Uterus (tissue), 4 donors: ENCODE data around the gene APPL2. TPM values are rescaled to one million over a fixed set of nuclear protein-coding genes. Genes with fewer than 3 reads are reported as not detected.

Experiments
- DNase-seq, 2 donors: peaks; one replicate each; pipeline ENCODE4 v3.0.0-alpha.2; 2019 to 2020
- H3K27ac ChIP-seq, 2 donors: fragments of 200-600 bp; sonication (generic); 1 replicate in 1 of 2; 2 replicates in 1 of 2; pipeline ENCODE4 v1.5.1; 2016 to 2018
- H3K27me3 ChIP-seq, 2 donors: fragments of 200-600 bp; sonication (generic); one replicate each; pipeline ENCODE4 v1.5.1; 2018 to 2019; ENCODE audit warnings: control low read depth in 1 of 2
- H3K36me3 ChIP-seq, 2 donors: fragments of 200-600 bp; sonication (generic); one replicate each; pipeline ENCODE4 v1.5.1; 2019; ENCODE audit warnings: control low read depth in 1 of 2
- H3K4me1 ChIP-seq, 2 donors: fragments of 200-600 bp; sonication (generic); one replicate each; pipeline ENCODE4 v1.5.1; 2018 to 2019; ENCODE audit warnings: control low read depth in 1 of 2
- H3K4me3 ChIP-seq, 2 donors: fragments of 200-600 bp; sonication (generic); 1 replicate in 1 of 2; 2 replicates in 1 of 2; pipeline ENCODE4 v1.5.1; 2018 to 2019; ENCODE audit warnings: mild to moderate bottlenecking in 1 of 2
- H3K9me3 ChIP-seq, 2 donors: fragments of 200-600 bp; sonication (generic); one replicate each; pipeline ENCODE4 v1.5.1; 2019; ENCODE audit warnings: control low read depth in 1 of 2
- POLR2A ChIP-seq, 2 donors: fragments of 450-650 bp; IDR thresholded peaks; one replicate each; pipeline ENCODE4 v1.6.1; 2016; ENCODE audit warnings: antibody characterized with exemption in 2 of 2, mild to moderate bottlenecking in 1 of 2, moderate library complexity in 1 of 2
- intact Hi-C: fragments of 100-400 bp; cut with DNase I; formaldehyde crosslinking; loops from one replicate; pipeline ENCODE4 v1.15.1; 2023; ENCODE audit warnings: low total_unique reads
- total RNA-seq, 4 donors: library from RNA; depleted of rRNA in 3 of 4; stranded (reverse); fragments of >200 nt in 3 of 4; gene quantifications; one replicate each; pipeline versions ENCODE4 v1.1.0 to v1.2.4, GENCODE V29; 2014 to 2023
- TF ChIP-seq, protein P1 (sequence below), 4 experiments: fragments of 200-600 bp in 2 of 4; fragments of 450-650 bp in 2 of 4; sonication (generic) in 2 of 4; IDR thresholded peaks; one replicate each; pipeline ENCODE4 v1.5.1; 2016 to 2019; ENCODE audit warnings: antibody characterized with exemption in 4 of 4, mild to moderate bottlenecking in 2 of 4, moderate library complexity in 1 of 4
- donor health status: DM: yes; HTN: yes; CAD: no.

APPL2 gene, protein sequence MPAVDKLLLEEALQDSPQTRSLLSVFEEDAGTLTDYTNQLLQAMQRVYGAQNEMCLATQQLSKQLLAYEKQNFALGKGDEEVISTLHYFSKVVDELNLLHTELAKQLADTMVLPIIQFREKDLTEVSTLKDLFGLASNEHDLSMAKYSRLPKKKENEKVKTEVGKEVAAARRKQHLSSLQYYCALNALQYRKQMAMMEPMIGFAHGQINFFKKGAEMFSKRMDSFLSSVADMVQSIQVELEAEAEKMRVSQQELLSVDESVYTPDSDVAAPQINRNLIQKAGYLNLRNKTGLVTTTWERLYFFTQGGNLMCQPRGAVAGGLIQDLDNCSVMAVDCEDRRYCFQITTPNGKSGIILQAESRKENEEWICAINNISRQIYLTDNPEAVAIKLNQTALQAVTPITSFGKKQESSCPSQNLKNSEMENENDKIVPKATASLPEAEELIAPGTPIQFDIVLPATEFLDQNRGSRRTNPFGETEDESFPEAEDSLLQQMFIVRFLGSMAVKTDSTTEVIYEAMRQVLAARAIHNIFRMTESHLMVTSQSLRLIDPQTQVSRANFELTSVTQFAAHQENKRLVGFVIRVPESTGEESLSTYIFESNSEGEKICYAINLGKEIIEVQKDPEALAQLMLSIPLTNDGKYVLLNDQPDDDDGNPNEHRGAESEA
- total RNA-seq = 10 to 100 TPM; 14.3 to 52.6 (median 31.4) TPM

DNA sequence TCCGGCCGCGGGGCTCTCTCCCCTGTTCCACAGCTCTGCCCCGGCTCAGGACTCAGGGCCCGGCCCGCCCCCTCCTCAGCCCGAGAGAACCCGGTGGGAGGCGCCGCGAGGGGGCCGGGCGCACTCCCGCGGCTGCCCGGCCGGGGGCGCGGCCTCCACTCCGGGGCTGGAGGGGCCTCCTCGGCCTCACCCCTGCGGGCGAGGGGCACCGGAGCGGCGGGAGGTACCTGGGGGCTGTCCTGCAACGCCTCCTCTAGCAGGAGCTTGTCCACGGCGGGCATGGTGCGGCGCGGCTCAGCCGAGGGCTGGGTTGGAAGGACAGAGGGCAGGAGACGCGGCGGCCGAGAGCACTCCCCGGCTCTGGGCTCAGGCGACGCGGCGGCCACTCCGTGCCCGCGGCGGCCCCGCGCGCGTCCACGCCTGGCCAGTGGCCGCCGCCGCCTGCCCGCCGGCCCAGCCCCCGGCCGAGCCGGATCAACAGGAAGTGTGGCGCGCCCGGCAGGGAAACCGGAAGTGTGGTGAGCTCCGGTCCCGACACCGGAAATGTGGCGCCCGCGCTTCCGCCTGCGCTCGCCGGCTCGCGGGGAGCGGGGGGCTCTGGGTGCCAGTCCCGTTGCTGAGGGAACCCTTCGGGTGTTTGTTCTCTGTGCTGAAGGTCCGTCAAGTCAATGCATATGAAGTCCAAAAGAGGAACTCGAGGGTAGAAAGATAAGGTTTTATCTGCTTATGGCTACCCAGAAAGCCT is at the start of gene APPL2:
Gene APPL2, minus strand, starts transcription at position 443 of the 745 bp plus-strand sequence. Its CDS starts 162 bp downstream, at position 281.
- TF ChIP-seq POLR2A (IDR thresholded peaks at IDR 0.05) = peak; percentile 89
- TF ChIP-seq, protein P1, sequence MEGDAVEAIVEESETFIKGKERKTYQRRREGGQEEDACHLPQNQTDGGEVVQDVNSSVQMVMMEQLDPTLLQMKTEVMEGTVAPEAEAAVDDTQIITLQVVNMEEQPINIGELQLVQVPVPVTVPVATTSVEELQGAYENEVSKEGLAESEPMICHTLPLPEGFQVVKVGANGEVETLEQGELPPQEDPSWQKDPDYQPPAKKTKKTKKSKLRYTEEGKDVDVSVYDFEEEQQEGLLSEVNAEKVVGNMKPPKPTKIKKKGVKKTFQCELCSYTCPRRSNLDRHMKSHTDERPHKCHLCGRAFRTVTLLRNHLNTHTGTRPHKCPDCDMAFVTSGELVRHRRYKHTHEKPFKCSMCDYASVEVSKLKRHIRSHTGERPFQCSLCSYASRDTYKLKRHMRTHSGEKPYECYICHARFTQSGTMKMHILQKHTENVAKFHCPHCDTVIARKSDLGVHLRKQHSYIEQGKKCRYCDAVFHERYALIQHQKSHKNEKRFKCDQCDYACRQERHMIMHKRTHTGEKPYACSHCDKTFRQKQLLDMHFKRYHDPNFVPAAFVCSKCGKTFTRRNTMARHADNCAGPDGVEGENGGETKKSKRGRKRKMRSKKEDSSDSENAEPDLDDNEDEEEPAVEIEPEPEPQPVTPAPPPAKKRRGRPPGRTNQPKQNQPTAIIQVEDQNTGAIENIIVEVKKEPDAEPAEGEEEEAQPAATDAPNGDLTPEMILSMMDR (IDR thresholded peaks at IDR 0.05) = peak in 3 of 4 experiments; percentile 30 to 66 (median 56)
- Histone ChIP-seq H3K9me3 (no peaks in the 10 kb centered on the region), H3K27ac (peak within 1 kb of the TSS; percentile 97 to 99), H3K4me3 (peak within 1 kb of the TSS; percentile 57 to 98), H3K36me3 (no peaks in the 10 kb centered on the region), H3K27me3 (no peaks in the 10 kb centered on the region), H3K4me1 (peaks cover 5 to 22% of the 10 kb centered on the region in 2 donors)
- peak; percentile 90 to 91 for DNase-seq
- intact Hi-C loops = no loop called here

DNA sequence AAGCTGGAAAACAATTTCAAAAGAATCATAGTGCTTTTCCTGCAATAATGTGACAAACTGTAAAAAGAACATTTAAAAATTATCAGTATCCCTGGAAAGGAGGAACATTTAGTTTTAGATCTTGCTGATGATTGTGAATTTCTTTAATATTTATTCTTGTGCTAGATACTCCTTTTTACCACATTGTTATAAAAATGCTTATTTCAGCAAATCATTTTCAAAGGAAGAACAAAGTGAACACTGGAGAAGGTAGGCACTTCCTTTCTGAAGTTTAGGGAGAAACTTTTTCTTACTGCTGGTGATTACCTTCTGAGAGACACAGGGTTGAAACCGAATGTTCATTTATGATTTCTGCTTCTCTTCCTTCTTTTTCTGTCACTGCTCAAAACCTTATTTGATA is 49.4 kb upstream of the APPL2 start:
- Histone ChIP-seq H3K27me3 (no peaks in the 10 kb centered on the region), H3K36me3 (no peaks in the 10 kb centered on the region), H3K4me1 (no peaks in the 10 kb centered on the region), H3K27ac (no peak overlapping the region), H3K9me3 (no peaks in the 10 kb centered on the region), H3K4me3 (no peak overlapping the region)
- DNase-seq = no peak
- intact Hi-C loops = no loop called here
- TF ChIP-seq POLR2A (IDR thresholded peaks at IDR 0.05) = no peak
- TF ChIP-seq, protein P1 (IDR thresholded peaks at IDR 0.05) = no peak

DNA sequence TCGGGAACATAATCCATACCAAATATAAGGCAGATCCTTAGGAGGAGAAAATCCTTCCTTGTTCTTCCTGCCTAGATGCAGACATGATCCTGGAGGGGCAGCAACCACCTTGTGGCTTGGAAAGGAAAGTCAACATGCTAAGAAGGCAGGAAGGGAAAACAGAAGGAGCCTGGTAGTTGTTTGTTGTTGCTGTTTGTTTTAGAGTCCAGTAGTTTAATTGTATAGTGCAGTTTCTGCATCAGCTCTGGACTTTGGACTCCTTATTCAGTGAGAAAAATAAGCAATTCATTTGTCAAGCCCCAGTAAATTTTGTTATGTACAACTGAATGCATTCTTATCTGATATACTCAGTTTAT is 45.7 kb upstream of the APPL2 start:
- Histone ChIP-seq H3K27me3 (no peaks in the 10 kb centered on the region), H3K9me3 (no peaks in the 10 kb centered on the region), H3K4me1 (no peaks in the 10 kb centered on the region), H3K36me3 (no peaks in the 10 kb centered on the region), H3K4me3 (no peak overlapping the region), H3K27ac (no peak overlapping the region)
- DNase-seq = no peak
- intact Hi-C loops = no loop called here
- no peak for TF ChIP-seq POLR2A (IDR thresholded peaks at IDR 0.05)
- TF ChIP-seq, protein P1 (IDR thresholded peaks at IDR 0.05) = no peak

DNA sequence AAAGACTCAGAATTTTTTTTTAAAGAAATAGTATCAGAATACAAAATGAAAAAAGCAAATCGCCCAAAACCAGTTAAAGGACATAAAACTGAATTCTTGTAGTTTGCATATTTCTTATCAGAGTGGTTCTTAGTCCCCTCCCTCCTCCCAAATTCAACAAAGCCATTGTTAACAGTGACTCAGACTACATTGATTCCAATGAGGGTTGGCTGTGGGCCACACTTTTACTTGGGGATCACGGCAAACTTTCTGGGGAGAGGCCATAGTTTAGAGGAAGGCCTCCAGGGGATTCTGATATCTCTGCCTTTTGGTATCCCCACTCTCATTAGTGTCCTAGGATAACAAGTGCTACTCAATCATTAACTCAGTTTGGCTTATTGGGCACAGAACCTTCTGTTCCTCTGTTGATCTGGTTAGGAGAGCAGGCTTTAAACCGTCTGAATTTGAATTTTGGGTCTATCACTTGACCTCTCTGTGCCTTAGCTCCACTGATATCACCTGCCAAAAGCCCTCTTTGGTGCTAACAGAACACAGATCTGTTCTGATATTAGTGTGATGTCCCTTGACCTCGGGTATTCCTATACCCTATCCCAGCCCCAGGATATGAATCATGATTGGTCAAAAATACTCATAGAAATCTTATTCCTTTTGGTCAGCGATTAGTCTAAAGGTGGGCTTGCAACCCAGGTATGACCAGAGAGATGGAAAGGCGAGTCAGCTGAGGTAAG is 45.2 kb upstream of the APPL2 start:
- no peak for DNase-seq
- TF ChIP-seq, protein P1 (IDR thresholded peaks at IDR 0.05) = no peak
- TF ChIP-seq POLR2A (IDR thresholded peaks at IDR 0.05) = no peak
- no peaks in the 10 kb centered on the region for H3K36me3 ChIP-seq
- H3K27me3 ChIP-seq = no peaks in the 10 kb centered on the region
- H3K27ac ChIP-seq = no peak overlapping the region
- intact Hi-C loops = no loop called here
- no peaks in the 10 kb centered on the region for H3K4me1 ChIP-seq
- no peak overlapping the region for H3K4me3 ChIP-seq
- H3K9me3 ChIP-seq = no peaks in the 10 kb centered on the region
